Measurements from ENCODE around the gene PTPRR.

DNA sequence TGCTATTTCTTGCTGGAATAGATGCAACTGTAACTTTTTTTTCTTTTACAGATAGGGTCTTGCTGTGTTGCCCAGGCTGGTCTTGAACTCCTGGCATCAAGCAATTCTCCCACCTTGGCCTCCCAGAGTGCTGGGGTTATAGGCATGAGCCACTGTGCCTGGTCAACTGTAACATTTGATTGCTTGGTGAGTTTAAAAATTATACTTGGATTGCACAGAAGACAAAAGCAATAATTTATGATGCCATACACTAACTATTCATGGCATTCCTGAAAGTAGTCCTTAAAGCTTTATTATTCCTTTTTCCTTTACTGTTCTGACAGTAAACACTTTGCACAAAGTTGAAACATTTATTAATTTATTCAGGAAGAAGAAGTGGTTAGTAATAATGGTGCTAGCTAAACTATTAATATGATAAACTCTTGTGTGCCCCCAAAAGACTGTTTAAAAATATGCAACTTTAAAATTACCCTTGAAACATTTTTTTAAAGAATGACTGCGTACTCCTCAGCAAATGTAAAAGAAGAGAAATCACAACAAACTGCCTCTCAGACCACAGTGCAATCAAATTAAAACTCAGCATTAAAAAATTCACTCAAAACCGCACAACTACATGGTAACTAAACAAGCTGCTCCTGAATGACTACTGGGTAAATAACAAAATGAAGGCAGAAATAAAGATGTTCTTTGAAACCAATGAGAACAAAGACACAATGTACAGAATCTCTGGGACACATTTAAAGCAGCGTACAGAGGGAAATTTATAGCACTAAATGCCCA is 291.6 kb downstream of the PTPRR start:
- TF ChIP-seq EP300 (IDR thresholded peaks at IDR 0.05) (no peak), POLR2AphosphoS5 (IDR thresholded peaks at IDR 0.05) (no peak)
- TF ChIP-seq, protein P1, sequence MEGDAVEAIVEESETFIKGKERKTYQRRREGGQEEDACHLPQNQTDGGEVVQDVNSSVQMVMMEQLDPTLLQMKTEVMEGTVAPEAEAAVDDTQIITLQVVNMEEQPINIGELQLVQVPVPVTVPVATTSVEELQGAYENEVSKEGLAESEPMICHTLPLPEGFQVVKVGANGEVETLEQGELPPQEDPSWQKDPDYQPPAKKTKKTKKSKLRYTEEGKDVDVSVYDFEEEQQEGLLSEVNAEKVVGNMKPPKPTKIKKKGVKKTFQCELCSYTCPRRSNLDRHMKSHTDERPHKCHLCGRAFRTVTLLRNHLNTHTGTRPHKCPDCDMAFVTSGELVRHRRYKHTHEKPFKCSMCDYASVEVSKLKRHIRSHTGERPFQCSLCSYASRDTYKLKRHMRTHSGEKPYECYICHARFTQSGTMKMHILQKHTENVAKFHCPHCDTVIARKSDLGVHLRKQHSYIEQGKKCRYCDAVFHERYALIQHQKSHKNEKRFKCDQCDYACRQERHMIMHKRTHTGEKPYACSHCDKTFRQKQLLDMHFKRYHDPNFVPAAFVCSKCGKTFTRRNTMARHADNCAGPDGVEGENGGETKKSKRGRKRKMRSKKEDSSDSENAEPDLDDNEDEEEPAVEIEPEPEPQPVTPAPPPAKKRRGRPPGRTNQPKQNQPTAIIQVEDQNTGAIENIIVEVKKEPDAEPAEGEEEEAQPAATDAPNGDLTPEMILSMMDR (IDR thresholded peaks at IDR 0.05): no peak

Measured in esophagus muscularis mucosa (tissue), 4 donors.